ENCODE data around the gene TECPR2.
"Not testable (repeated sequence)": the region's sequence is repeated elsewhere in the genome, so short reads cannot be mapped to it uniquely, and the experiment has no call there.

TECPR2 gene

DNA sequence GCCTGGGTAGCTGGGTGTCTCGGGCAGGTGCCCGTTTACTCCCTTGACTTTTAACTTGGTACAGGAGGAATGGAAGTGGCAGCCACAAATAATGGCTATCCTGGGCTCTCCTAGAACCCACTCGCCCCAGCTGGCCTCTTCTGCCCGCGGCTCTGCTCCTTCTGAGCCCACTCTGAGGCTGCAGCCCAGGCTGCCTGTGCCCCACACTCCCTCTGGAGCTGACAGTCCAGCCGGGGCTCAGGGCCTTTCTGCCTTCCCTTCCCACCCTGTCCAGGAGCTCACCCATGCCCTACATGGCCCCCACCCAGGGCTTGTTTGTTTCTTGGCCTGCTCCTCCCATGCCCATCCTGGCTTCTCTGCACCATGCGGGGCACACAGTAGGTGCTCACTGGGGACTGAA is 27.6 kb upstream of the TECPR2 start:
- no peak for DNase-seq

DNA sequence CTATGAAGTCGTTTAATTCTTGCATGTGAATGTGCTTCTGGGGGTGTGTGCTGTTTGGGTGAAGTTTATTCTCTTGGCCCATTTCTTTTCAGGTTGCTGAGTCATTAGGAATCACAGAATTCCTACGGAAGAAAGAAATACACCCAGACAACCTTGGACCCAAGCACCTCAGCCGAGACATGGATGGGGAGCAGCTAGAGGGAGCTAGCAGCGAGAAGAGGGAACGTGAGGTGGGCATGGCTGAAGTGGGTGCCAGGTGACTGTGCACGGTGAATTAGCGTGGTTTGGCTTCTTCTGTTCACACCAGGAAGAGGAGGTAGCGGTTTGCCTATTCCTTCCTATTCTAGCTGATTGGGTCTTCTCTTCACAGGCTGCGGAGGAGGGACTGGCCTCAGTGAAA is 24.0 kb upstream of the TECPR2 start:
- DNase-seq = no peak

DNA sequence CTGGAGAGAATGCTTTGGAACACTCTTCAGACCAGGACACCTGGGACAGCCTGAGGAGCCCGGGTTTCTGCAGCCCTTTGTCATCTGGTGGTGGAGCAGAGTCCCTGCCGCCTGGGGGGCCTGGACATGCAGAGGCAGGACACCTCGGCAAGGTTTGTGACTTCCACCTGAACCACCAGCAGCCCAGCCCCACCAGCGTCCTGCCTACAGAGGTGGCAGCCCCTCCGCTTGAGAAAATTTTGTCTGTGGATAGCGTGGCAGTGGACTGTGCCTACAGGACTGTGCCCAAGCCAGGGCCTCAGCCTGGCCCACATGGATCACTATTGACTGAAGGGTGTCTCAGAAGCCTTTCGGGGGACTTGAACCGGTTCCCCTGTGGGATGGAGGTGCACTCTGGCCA is 21.2 kb upstream of the TECPR2 start:
- no peak for DNase-seq

DNA sequence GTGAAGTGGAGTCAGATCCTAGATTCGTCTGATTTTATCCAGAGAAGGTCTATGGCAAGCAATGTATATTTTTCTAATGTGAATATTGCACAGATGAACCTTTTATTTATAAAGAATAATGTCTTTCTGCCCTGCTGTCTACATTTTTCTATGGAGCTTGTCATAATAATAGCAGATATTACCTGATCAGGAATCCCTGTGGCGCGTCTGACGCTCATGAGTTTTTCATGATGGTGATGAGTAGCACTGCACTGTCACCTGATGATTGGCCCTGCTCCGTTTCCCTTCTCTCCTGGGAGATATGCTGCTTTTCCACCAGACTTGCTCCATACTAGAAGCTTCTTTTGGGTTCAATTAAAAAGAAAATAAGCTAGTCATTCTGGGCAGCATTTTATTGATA is 20.5 kb upstream of the TECPR2 start:
- no peak for DNase-seq

DNA sequence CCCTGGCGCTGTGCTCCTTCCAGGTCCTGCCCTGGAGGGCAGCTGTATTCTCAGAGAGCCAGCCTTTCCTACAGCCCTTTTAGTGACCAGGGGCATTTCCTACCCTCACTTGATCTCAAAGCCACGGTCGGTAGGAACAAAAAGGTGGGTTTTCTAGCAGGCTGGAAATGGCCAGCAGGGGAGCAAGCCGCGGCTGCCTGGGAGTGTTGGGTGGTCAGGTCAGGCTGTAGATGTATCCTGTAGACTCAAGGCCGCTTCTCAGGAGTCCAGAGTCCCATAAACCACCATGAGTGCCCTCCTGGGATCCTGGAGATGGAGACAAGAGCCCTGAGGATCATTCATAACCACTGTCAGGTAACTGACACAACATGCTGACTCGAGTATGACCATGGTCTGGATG is 18.7 kb upstream of the TECPR2 start:
- DNase-seq = no peak

DNA sequence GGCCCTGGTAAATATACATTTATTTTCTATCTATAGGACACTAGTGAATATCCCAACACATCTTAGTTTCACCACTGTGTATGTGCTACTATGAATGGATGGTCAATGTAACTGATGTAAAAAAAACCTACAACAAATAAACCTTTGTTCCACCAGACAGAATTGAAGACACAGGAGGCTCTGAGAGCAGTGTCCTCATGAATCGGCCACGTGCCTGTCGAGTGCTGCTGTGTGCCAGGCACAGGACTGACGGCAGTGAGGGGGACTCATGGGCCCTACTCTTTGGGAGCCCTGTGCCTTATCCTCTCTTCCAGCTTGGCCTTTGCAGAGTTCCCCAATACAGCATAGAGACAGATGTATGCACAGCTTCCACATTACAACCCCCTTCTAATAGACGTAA is 18.3 kb upstream of the TECPR2 start:
- DNase-seq = no peak

DNA sequence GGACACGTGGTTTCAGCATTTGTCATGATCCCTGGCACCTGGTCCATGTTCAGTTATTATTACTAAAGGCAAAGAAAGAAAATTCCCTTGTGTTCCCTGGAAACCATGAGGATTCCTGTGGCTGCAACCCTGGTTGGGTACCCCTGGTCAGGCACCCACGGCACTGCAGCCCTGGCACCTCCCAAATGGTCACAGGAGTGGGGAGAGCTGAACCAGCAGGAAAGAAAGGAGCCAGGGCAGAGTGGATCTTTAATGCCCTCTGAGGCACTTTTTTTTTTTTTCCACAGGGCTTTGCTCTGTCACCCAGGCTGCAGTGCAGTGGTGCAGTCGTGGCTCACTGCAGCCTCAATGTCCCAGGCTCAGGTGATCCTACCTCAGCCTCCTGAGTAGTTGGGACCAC is 17.5 kb upstream of the TECPR2 start:
- DNase-seq = no peak

DNA sequence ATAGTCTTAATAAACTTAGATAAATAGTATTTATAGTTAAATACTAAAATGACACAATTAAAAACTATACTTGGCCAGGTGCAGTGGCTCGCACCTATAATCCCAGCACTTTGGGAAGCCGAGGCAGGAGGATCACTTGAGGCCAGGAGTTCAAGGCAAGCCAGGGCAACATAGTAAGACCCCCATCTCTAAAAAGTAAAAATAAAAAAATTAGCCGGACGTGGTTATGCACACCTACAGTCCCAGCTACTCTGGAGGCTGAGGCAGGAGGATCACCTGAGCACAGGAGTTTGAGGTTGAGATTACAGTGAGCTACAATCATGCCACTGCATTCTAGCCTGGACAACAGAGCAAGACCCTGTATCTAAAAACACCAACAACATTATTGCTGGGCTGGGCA is 16.1 kb upstream of the TECPR2 start:
- DNase-seq = no peak

DNA sequence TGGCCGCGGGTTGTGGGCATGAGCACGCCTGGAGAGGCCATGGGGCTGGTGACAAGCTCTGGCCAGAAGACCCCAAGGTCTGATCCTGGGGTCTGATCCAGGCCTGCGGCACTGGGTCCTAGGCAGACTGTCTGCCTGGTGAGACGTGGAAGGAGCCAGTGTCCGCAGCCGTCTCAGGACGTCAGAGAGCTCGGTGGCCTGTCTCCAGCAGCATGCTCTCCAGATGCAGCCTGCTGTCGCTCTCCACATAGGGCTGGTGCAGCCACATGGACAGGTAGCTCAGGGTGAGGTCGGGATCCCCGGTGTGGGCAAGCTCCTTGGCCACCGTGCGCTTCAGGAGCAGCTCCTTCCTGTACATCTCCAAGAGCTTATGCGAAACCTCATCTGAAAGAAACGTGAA is 14.4 kb upstream of the TECPR2 start:
- no peak for DNase-seq

DNA sequence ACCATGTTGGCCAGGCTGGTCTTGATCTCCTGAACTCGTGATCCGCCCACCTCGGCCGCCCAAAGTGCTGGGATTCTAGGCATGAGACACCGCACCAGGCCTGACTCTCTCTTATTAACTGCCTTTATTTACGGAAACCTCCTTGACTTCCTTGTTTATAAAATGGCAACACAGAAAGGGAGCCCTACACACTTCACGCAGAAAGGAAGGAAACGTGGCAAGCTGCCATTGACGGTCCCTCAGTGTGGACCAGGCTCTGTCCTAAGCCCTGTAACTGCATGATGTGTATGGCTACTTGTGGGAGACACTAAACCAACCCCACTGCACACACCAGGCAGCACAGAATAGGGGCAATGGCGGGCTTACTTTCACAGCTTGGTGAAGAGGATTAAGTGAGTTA is 11.7 kb upstream of the TECPR2 start:
- no peak for DNase-seq

DNA sequence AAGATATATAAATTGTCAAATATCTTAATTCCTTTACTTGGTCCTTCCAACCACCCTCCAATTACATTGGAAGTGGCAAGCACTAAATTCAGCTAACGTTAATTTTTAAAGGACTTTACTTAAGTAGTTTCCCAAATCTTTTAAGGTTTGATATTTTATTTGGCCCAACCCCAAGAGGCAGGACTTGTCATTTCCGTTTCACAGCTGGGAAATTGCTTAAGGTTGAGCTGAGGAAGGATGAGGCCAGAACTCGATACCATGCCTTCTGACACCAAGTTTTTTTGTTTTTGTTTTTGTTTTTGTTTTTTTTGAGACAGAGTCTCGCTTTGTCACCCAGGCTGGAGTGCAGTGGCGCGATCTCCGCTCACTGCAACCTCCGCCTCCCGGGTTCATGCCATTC is 11.1 kb upstream of the TECPR2 start:
- not testable (repeated sequence) for DNase-seq

DNA sequence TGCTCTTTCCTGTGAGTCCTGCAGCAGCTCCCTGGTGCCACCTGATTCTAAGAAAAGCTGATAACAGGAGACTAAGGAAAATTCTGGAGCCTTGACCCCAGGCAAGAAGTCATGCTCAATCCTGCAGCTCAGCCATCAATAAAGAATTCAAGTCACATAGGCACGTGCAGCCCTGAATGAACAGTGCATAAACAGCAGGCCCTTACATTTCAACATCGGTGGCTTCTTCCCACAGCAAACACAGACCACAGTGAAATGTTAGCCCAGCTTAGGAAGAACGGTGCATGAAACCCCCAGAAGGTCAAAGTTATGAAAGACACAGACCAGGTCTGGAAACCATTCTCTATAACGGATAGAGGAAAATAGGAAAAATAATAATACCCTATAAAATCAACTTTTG is 10.5 kb upstream of the TECPR2 start:
- no peak for DNase-seq

DNA sequence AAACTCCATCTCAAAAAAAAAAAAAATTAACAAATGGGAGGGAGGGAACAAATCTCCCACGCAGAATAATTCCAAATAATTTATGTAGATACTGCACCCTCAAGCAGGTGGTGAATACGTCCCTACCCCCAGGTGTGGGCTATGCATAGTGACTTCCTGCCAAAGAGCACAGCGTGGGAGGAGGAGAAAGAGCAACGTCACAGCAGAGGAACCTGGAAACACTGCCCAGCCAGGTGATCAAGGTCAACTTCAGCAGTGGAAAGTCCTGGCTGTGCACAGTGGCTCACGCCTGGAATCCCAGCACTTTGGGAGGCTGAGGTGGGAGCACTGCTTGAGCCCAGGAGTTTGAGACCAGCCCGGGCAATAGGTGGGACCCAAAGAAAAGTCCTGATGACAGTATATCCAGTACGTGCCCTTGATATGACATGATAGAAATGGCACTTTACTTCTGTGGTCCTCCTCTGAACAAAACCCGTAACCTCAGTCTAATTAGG is 9.6 kb upstream of the TECPR2 start:
- DNase-seq = no peak

DNA sequence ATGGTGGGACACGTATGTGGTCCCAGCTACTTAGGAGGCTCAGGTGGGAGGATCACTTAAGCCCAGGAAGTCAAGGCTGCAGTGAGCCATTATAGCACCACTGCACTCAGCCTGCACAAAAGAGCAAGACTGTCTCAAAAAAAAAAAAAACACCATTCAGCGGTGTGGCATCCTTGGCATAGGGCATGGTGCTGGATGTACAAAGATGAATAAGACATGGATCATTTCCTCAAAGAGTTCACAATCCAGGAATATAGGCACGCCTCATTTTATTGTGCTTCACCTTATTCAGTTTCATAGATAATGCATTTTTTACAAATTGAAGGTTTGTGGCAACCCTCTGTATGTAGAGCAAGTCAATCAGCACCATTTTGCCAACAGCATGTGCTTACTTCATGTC is 6.5 kb upstream of the TECPR2 start:
- no peak for DNase-seq

DNA sequence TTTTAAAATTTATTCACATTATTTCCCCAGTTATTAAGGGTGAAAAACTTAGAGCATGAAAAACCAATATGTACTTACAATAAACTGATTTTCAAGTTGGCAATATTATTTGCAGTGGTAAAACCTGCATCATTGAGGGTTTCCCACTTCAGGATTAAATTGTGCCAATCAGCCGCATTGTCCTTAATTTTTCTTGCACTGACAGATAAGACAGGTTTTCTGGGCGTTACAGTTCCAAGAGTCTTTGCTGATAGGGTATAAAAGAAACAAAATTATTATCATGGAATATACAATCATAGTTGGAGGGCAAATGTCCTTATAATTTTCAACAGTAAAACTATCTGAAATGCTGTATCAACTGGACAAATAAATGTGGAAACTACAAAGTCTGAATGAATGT is 3.4 kb upstream of the TECPR2 start:
- DNase-seq = no peak

DNA sequence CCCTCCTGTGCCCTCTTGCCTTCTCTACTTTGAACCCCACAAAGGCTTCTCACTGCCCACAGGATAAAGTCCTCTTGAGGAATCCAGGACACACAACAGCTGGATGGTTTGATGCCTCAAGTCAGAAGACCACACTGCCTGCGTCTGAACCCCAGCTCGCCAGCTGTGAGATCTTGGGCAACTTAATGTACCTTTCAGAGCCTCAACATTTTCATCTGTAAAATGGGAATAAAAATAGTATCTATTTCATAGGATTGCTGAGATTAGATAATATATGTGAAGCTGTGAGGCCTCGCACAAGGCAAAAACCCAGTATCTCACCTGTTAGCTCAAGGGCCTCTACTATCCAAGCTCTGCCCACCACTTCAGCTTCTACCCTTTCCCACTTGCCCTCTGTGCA is 2.4 kb upstream of the TECPR2 start:
- no peak for DNase-seq

DNA sequence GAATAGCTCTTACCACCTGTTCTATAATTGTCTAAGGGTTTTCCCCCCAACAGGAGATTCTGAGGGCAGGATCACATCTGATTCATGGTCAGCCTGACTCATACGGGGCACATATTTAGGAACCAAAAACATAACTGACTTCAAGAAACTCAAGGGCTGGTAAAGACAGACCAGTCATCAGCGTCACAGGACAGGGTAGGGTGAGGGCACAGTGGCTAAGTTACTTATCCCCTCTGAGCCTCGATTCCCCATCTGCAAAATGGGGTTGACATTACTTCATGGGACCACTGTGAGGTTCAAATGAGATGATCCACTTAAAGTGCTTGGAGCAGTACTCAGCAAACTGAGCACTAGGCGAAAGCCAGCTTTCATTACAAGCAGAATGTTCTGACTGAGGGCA is 657 bp upstream of the TECPR2 start:
- no peak for DNase-seq

DNA sequence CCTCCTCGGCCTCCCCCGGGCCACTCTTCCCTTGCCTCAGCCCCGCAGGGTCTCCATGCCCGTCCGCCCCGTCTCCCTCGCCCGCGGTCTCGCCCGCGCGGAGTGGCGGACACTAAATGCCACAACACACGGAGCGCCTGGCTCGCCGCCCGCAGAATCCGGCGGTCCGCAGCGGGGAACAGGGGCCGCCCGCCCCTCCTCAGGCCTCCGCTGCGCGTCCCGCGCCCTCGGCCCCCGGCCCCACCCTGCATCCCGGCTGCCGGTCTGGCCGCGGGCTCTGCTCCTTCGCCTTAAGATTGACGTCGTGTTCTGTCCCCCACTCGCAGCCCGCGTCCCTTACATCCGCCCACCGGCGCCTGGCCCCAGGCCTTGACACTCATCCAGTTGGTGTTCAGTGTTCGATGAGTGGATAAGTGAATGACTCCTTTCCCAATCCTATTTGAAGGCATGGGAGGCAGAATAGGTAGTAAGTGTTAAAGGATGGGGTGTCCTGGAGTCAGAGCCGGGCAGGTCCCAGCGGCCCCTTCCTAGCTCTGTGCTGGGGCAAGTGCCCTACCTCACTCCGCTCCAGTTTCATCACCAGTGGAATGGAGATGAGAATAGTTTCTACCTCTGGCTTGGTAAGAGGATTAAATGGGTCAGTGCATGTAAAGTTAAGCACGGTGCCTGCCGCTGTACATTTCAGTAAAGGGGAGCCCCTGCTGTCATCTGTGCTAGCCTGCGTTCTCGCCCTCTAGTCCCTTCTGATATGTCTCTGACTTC is 622 bp downstream of the TECPR2 start:
- no peak for DNase-seq

DNA sequence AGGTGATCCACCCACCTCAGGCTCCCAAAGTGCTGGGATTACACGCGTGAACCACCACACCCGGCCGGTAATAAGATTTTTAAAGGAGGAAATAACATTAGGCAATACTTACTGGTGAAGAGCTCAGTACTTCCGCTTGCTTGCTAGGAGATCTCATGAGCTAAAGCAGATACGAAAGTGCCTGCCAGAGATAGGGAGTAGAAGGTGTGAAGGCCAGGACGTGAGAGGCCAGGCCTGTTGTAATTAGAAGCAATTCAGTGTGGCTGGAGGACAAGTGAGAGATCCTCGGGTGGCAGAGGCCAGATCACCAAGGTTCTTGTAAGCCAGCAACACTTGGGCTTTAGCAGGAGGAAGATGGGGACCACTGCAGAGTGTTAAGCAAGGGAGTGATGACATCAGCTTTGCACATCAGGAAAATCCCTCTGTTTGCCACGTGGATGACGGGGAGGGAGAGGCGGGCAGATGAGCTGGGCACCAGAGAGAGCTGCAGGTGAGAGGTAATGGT is 7.6 kb downstream of the TECPR2 start:
- no peak for DNase-seq

DNA sequence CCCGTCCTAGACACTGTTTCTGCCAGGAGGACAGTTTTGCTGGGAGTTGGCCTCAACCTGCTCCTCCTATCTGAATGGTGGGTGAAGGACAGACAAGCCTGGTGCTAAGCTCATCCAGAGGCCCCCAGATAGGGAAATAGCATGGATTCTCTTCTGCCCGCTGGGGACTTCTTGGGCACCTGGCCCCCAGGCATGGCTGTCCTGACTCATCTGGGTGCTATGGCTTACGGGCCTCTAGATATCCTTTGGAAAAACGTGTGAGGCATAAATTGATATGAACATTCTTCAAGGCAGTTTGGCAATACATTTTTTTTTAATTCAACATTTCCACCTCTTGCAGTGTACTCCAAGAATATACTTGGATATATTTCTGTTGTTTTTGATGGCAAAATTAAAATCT is 8.6 kb downstream of the TECPR2 start:
- no peak for DNase-seq

DNA sequence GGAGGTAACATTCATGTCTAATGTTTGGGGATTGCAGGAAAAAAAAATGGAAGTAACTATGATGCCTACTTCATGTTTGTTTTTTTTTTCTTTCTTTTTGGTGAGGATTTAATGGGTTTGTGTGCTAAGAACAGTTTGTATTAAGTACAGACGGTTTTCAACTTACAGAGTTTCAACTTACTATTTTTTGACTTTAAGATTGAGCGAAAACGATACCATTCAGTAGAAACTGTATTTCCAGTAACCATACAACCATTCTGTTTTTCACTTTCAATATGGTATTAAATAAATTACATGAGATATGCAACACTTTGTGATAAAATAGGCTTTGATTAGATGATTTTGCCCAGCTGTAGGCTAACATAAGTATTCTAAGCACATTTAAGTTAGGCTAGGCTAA is 10.4 kb downstream of the TECPR2 start:
- DNase-seq = no peak

DNA sequence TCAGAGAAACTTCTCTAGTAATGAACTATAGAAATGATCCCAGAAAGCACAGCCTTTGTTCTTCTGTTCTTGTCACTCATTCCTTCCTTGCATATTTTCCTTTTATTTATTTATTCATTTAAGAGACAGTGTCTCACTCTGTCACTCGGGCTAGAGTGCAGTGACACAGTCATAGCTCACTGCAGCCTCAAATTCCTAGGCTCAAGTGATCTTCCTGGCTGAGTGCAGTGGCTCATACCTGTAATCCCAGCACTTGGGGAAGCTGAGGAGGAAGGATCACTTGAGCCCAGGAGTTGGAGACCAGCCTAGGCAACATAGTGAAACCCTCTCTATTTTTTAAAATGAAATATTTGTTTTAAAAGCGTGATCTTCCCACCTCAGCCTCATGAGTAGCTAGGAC is 11.5 kb downstream of the TECPR2 start:
- DNase-seq = no peak

DNA sequence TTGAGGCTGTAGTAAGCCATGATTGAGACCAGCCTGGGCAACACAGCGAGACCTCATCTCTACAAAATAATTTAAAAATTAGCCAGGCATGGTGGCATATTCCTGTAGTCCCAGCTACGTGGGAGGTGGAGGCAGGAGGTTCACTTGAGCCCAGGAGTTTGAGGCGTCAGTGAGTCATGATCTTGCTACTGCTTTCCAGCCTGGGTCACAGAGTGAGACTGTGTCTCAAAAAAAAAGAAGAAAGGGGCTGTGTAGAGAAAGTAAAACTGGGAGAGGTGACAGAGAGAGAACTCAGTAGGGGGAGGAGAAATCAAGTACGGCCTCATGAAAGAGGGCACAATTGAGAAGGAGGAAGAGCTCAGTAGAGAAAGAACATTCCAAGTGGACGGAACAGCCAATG is 12.4 kb downstream of the TECPR2 start:
- DNase-seq = no peak

DNA sequence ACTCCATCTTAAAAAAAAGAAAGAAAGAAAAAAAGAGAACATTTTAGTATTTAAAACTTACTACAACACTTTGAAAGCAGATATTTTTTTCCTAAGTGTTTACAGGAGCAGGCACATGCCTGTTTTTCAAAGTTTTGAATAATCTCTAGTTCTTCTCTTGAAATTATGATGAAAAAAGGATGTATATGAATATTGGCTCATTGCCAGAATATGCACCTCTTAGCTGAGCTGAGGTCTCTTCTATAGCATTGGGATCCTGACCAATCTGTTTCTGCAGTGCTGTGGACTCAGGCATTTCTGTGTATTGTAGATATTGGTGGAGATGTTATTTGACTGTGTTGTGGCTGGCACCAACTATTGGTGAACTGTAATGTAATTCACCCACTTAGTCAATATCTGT is 15.0 kb downstream of the TECPR2 start:
- DNase-seq = no peak

DNA sequence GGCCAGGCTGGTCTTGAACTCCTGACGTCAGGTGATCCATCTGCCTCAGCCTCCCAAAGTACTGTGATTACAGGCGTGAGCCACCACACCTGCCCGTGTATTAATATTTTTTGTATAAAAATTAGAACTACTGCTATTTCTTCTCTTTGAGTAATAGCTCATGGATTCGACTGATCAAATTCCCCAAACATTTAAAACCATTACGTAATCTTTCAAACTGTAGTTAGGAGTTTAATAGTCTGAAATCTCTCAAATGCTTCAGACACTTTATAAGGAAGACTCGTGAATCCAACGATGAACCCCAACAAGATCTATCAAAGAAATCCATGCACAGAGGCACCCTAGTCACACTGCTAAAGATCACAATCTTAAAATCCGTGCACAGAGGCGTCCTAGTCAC is 16.1 kb downstream of the TECPR2 start:
- no peak for DNase-seq
